Activated CD4-positive, alpha-beta memory T cell treated with anti-CD3 and anti-CD28 coated beads for 36 hours (primary cell): Measurements from ENCODE around the gene ELMO1. TPM values are rescaled to one million over a fixed set of nuclear protein-coding genes. Genes with fewer than 3 reads are reported as not detected.
A peak's percentile ranks its signal among the peaks of the same experiment; 100 is the strongest.

Experiments
- CTCF ChIA-PET: fragments of 350-600 bp; sonication (Branson Sonifier 250); formaldehyde crosslinking; loops from one replicate; lab custom pipeline; 2021; ENCODE audit warnings: antibody characterized with exemption, inconsistent platforms; lab: Charles Lee
- POLR2A ChIA-PET: fragments of 350-600 bp; sonication (Branson Sonifier 250); formaldehyde crosslinking; loops from one replicate; lab custom pipeline; 2021; ENCODE audit warnings: antibody characterized with exemption; lab: Charles Lee
- DNase-seq: peaks from one replicate; pipeline ENCODE4 v3.0.0-alpha.2; 2020
- H3K27ac Mint-ChIP-seq: one replicate; pipeline ENCODE4 v1.8.0; 2021; ENCODE audit warnings: mixed read lengths
- H3K27me3 Mint-ChIP-seq: one replicate; pipeline ENCODE4 v1.8.0; 2021; ENCODE audit warnings: mixed read lengths
- H3K36me3 Mint-ChIP-seq: one replicate; pipeline ENCODE4 v1.8.0; 2021; ENCODE audit warnings: mixed read lengths
- H3K4me1 Mint-ChIP-seq: one replicate; pipeline ENCODE4 v1.8.0; 2021; ENCODE audit warnings: low read depth, mixed read lengths
- H3K4me3 Mint-ChIP-seq: one replicate; pipeline ENCODE4 v1.8.0; 2021; ENCODE audit warnings: mild to moderate bottlenecking, mixed read lengths
- H3K9me3 Mint-ChIP-seq: one replicate; pipeline ENCODE4 v1.8.0; 2021; ENCODE audit warnings: mixed read lengths
- intact Hi-C: fragments of 100-400 bp; cut with micrococcal nuclease; formaldehyde crosslinking; loops from one replicate; pipeline ENCODE4 v1.15.1; 2023
- total RNA-seq, 2 experiments: library from RNA; stranded (reverse); gene quantifications; one replicate each; pipeline ENCODE4 v1.2.3, GENCODE V29; 2021

Gene ELMO1
- total RNA-seq, 2 experiments from 2014 or later, result 88.7 to 93.3 TPM

DNA sequence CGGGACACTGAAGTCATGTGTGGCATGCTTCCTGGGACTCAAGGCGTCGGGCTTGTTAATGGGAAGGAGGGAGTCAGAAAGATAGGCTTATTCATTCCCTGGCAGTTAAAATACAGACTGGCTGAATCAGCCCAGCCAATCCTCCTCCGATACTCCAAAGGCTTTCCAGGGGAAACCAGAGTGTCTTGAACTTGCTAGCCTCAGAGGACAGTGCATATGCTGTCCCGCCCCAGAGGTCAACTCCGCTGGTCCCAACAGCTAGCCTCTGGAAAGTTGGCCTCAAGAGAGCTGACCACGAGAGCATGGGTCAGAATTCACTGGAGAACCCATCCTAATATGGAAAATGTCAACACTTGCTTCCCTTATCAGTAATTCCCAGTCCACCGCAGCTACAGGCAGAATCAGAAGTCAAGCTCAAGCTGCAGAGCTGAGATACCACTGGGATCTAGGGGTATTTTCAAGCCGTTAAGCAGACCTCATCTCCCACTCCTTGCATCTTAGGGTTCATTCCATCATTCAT is 43.0 kb downstream of the ELMO1 start:
- Mint-ChIP-seq H3K36me3 (peaks cover 35% of the 10 kb centered on the region), H3K27me3 (no peaks in the 10 kb centered on the region), H3K27ac (peak overlapping the region; percentile 53), H3K4me3 (no peak overlapping the region), H3K4me1 (peaks cover 58% of the 10 kb centered on the region), H3K9me3 (peaks cover 22% of the 10 kb centered on the region)
- POLR2A ChIA-PET, result no interaction called here
- DNase-seq, result no peak
- intact Hi-C loops, result no loop called here
- CTCF ChIA-PET, result interaction anchor here (1.0 to 1.3 kb wide), 2 partner anchors 12 to 42 kb away, joined by 3 read pairs; no protein-coding TSS in a partner anchor

DNA sequence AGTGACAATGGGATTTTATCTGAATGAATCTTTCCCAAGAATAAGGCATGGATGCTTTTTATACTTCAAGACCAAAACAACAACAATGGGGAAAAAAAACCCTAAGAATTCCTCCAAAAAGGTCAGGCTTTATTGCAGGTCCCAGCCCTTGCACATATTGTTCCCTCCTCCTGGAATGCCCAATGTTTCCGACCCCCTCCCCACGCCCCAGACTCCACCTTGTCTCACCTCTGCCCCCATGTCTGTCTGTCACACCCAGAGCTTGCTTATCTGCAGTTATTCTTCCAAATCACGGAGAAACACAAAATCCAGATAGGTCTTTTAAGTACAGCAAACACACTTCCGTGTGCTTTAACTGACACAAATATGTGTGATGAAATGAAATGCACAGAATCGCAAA is 43.5 kb downstream of the ELMO1 start:
- H3K4me3 Mint-ChIP-seq, result no peak overlapping the region
- H3K27ac Mint-ChIP-seq, result peak overlapping the region; percentile 53
- no peak for DNase-seq
- H3K4me1 Mint-ChIP-seq, result peaks cover 55% of the 10 kb centered on the region
- no peaks in the 10 kb centered on the region for H3K27me3 Mint-ChIP-seq
- CTCF ChIA-PET, result interaction anchor here (1.1 to 1.3 kb wide), 2 partner anchors 42 to 50 kb away, joined by 3 read pairs; no protein-coding TSS in a partner anchor
- peaks cover 35% of the 10 kb centered on the region for H3K36me3 Mint-ChIP-seq
- peaks cover 22% of the 10 kb centered on the region for H3K9me3 Mint-ChIP-seq
- intact Hi-C loops, result no loop called here
- POLR2A ChIA-PET, result no interaction called here

DNA sequence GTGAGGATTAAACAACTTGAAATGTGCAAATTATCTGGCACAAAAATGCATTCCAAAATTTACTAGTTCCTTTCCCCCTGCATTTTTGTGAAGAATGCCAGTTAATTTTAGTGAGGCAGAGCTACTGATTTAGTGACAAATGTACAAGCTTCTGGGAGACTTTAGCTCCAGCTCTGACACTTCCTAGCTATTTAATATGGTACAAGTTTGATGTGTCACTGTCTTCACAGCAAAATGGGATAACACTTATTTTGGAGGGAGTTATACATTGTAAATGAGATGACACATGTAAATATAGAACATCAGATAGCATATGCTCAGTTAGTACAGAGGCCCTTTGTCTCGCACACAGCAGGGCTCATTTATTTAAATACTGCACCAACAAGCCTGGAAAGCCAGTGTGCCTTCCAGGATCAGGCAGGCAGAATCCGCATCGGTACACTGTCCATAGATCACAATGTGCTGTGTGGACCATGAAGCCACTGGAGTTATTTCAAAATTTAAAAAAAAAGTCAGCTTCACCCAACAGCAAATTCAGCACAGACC is 48.7 kb downstream of the ELMO1 start:
- Mint-ChIP-seq H3K4me1 (peaks cover 52% of the 10 kb centered on the region), H3K4me3 (no peak overlapping the region), H3K27ac (no peak overlapping the region), H3K27me3 (no peaks in the 10 kb centered on the region), H3K9me3 (peaks cover 22% of the 10 kb centered on the region), H3K36me3 (peaks cover 23% of the 10 kb centered on the region)
- CTCF ChIA-PET, result no interaction called here
- DNase-seq, result no peak
- POLR2A ChIA-PET, result no interaction called here
- intact Hi-C loops, result no loop called here

DNA sequence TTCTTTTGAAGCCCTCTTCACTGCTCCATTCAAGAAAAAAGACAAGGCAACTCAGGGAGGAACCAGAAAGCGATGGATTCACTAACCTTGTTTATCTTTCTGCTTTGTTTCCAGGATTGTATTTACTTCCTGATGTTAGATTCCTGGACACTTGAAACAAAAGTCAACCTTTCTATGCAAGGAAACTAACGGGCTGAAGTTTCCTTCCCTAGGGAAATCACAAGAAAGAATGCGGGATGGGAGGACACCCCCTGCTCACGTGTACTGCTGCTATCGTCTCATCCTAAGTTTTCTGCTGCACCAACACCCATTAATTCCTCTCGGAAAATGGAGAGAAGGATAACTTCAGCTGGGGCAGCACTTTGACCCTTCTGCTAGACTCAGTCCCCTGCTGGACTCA is 50.3 kb downstream of the ELMO1 start:
- Mint-ChIP-seq H3K27ac (no peak overlapping the region), H3K36me3 (peaks cover 23% of the 10 kb centered on the region), H3K4me1 (peaks cover 62% of the 10 kb centered on the region), H3K27me3 (no peaks in the 10 kb centered on the region), H3K9me3 (peaks cover 22% of the 10 kb centered on the region), H3K4me3 (no peak overlapping the region)
- POLR2A ChIA-PET, result no interaction called here
- intact Hi-C loops, result no loop called here
- CTCF ChIA-PET, result no interaction called here
- DNase-seq, result no peak

DNA sequence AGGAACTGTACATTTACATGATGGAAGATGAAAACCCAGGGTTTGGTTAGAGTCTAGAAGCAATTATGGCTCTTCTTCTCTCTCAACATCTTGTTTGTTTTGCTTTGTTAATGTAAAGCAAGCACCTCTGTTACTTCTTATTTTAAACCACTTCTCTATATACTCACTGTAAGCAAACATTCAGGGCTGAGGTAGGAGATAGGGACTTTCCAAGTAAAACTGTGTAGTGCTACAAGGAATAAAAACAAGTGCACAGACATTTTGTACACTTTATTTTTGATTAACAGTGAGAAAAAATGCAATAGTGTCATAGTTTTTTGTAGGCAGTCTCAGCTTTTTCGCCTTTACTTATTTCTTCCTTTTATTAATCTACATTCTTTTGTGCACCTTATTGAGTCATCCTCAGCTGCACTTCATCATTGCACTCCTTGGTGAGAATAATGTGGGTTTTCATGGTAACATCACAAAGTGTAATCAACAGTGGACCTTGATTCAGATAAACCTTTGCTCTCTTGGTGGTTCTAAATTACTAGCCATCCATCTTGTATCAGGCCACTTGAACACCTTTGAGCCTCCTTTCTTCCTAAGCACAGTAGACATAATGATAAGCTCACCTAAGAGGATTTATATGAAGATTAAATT is 52.9 kb downstream of the ELMO1 start:
- Mint-ChIP-seq H3K27ac (peak overlapping the region; percentile 85), H3K9me3 (no peaks in the 10 kb centered on the region), H3K4me1 (peaks cover 78% of the 10 kb centered on the region), H3K4me3 (no peak overlapping the region), H3K36me3 (peaks cover under 1% of the 10 kb centered on the region), H3K27me3 (no peaks in the 10 kb centered on the region)
- ChIA-PET CTCF (no interaction called here), POLR2A (interaction anchor here (0.7 to 1.0 kb wide), 2 partner anchors 15 to 19 kb away, joined by 3 read pairs; no protein-coding TSS in a partner anchor)
- DNase-seq, result no peak
- intact Hi-C loops, result loop anchor here (1.0 kb wide), 2 partner anchors 13 to 19 kb away; no protein-coding TSS in a partner anchor

DNA sequence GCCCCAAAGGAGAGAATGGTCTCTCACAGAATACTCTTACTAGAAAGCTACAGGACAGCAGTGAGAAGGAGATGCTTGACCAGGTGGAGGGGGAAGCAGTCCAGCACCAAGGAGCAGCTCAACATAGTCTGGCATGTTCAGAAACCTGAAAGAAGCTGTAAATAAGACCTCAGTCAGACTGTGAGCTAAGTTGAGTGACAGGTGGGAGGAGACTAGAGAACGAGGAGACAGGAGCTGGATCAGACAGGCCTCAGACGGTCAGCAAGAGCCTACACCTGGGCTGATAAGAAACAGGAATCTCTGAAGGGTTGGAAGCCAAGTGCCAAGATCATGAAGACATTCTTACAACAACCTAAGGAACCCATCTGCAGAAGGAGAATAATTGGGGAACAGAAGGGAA is 54.5 kb downstream of the ELMO1 start:
- intact Hi-C loops, result no loop called here
- Mint-ChIP-seq H3K9me3 (no peaks in the 10 kb centered on the region), H3K4me3 (no peak overlapping the region), H3K4me1 (peaks cover 74% of the 10 kb centered on the region), H3K36me3 (no peaks in the 10 kb centered on the region), H3K27me3 (no peaks in the 10 kb centered on the region), H3K27ac (peak overlapping the region; percentile 16)
- no peak for DNase-seq
- ChIA-PET POLR2A (interaction anchor here (1.2 kb wide), 1 partner anchor 55 kb away, joined by 5 read pairs; the partner anchor contains the start of gene ELMO1), CTCF (interaction anchor here (1.2 to 1.5 kb wide), 2 partner anchors 56 to 109 kb away, joined by 3 to 4 read pairs; no protein-coding TSS in a partner anchor)

DNA sequence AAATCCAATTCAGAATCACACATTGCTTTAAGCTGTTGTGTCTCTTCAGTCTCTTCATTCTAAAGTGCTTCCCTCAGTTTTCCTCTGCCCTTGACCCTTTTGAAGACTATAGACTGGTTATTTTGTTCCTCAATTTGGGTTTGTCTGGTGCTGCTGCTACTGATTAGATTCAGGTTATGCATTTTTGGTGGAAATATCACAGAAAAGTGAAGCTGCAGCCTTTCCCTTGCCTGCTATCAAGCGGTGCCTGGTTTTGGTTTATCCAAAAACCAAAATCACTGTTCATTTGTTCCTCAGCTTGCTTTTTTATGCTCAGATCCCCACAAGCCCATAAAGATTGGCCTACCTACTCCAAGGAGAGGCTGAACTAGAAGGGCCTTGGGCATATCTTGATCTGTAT is 55.2 kb downstream of the ELMO1 start:
- POLR2A ChIA-PET, result no interaction called here
- peaks cover 72% of the 10 kb centered on the region for H3K4me1 Mint-ChIP-seq
- no peak overlapping the region for H3K27ac Mint-ChIP-seq

DNA sequence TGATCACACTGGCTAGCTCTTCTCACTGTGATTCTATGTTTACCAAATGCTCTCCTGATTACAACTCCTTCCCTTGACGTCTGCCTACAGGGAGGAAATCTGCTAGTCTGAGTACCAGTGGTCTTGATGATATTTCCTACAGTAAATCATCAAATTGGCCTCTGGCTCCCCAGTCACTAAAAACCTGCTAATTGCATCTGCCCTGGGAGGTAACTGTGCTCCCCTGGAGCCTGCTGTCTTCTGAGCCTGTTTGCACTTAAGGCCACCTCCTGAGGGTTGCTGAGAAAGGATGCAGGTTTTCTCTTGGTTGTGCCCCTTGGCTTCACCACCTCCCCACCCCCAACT is 56.0 kb downstream of the ELMO1 start:
- H3K9me3 Mint-ChIP-seq, result no peaks in the 10 kb centered on the region
- CTCF ChIA-PET, result interaction anchor here (1.2 kb wide), 1 partner anchor 57 kb away, joined by 3 read pairs; the partner anchor contains the start of gene ELMO1
- POLR2A ChIA-PET, result no interaction called here
- no peak overlapping the region for H3K4me3 Mint-ChIP-seq
- no peak overlapping the region for H3K27ac Mint-ChIP-seq
- peaks cover 66% of the 10 kb centered on the region for H3K4me1 Mint-ChIP-seq
- no peaks in the 10 kb centered on the region for H3K36me3 Mint-ChIP-seq
- H3K27me3 Mint-ChIP-seq, result no peaks in the 10 kb centered on the region
- DNase-seq, result no peak
- intact Hi-C loops, result no loop called here

More for the DNA sequence above, 55.2 kb downstream of the ELMO1 start:
- Mint-ChIP-seq H3K27me3 (no peaks in the 10 kb centered on the region), H3K9me3 (no peaks in the 10 kb centered on the region), H3K36me3 (no peaks in the 10 kb centered on the region), H3K4me3 (no peak overlapping the region)
- intact Hi-C loops, result no loop called here
- DNase-seq, result no peak
- CTCF ChIA-PET, result interaction anchor here (1.5 kb wide), 1 partner anchor 109 kb away, joined by 4 read pairs; no protein-coding TSS in a partner anchor

DNA sequence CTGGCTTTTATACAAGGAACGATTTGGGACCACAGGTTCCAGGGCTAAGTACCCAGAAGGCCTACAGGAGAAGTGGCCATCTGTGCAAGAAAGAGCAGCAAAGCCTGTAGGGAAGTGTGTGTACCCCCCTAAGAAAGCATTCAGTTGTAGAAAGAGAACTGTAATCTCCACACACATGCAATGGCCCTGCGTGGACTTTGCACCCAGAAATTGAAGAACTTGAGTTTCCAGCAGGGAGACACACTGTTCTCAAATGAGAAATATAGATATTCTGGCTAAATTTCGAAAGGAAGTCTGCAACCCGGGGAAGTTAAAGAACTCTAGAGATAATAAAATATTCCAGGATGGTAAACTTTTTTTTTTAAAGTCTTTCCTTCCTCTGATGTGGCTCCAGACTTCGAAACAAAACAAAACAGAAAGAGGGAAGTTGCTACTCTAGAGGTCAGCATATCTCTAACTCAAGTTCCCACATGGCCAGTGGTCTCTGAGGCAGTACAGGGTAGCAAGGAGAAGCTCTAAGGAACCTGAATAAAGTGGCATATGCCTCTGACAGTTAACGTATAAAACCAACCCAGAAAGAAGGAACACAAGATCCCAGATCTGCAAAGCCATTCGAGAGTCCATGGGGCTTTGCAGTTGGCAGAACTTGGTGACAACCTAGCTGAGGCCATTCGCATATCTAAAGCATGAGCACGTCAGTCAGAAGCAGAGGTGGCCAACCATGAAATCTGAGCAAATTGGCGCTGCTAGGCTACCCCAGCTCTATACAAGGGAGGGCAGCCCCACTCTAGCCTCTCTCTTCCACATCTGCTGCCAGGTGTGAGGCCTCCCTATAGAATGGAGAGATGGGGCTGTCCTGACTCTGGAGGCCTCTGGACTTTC is 56.6 kb downstream of the ELMO1 start:
- H3K27me3 Mint-ChIP-seq, result no peaks in the 10 kb centered on the region
- no peaks in the 10 kb centered on the region for H3K9me3 Mint-ChIP-seq
- POLR2A ChIA-PET, result no interaction called here
- CTCF ChIA-PET, result interaction anchor here (0.6 to 1.2 kb wide), 2 partner anchors 57 to 117 kb away, joined by 3 read pairs; partner anchors contain the start of gene ELMO1
- intact Hi-C loops, result no loop called here
- H3K27ac Mint-ChIP-seq, result no peak overlapping the region
- peaks cover 62% of the 10 kb centered on the region for H3K4me1 Mint-ChIP-seq
- no peaks in the 10 kb centered on the region for H3K36me3 Mint-ChIP-seq
- no peak for DNase-seq
- no peak overlapping the region for H3K4me3 Mint-ChIP-seq

DNA sequence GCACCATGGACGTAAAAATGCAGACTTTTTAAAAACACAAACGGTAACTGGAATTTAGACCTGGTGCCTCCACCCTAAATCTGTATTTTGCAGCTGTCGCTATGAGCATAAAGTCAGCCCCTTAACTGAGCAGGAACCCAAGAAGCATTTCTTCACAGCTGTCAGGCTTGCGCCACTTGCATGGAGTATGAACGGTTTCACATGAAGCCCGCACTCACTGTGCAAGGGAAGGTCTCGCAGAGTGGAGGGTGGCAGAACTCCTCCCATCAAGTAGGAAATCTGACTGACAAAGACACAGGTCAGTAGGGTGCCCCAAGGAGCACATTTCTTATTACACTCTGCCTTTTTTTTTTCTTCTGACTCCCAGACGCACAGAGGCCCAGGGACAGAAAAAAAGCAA is 58.5 kb downstream of the ELMO1 start:
- CTCF ChIA-PET, result interaction anchor here (0.7 kb wide), 1 partner anchor 10 kb away, joined by 3 read pairs; no protein-coding TSS in a partner anchor
- Mint-ChIP-seq H3K4me3 (no peak overlapping the region), H3K36me3 (no peaks in the 10 kb centered on the region), H3K27ac (no peak overlapping the region), H3K27me3 (no peaks in the 10 kb centered on the region), H3K9me3 (no peaks in the 10 kb centered on the region), H3K4me1 (peaks cover 57% of the 10 kb centered on the region)
- no peak for DNase-seq
- POLR2A ChIA-PET, result no interaction called here
- intact Hi-C loops, result no loop called here

DNA sequence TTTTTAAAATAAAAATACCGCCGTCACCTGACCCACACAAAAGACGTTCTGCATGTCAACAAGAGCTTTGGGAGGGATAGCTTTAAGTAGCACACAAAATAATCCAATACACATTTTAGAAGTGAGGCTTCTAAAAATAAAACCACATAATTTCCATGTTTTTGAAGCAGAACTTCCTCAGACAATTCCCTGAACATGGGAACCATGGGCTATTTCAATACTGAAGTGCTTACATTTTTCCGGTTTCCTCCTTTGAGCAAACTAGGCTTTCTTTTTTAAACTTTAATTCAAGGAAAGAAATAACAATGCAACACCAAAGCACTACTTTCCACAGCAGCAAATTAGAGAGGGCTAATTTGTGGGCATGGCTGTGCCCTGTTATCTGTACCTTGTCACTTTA is 59.9 kb downstream of the ELMO1 start:
- no peak overlapping the region for H3K4me3 Mint-ChIP-seq
- H3K4me1 Mint-ChIP-seq, result peaks cover 47% of the 10 kb centered on the region
- H3K27me3 Mint-ChIP-seq, result no peaks in the 10 kb centered on the region
- no peaks in the 10 kb centered on the region for H3K36me3 Mint-ChIP-seq
- no peaks in the 10 kb centered on the region for H3K9me3 Mint-ChIP-seq
- ChIA-PET CTCF (no interaction called here), POLR2A (no interaction called here)
- intact Hi-C loops, result loop anchor here (2.0 kb wide), 1 partner anchor 24 kb away; no protein-coding TSS in a partner anchor
- no peak overlapping the region for H3K27ac Mint-ChIP-seq
- no peak for DNase-seq

DNA sequence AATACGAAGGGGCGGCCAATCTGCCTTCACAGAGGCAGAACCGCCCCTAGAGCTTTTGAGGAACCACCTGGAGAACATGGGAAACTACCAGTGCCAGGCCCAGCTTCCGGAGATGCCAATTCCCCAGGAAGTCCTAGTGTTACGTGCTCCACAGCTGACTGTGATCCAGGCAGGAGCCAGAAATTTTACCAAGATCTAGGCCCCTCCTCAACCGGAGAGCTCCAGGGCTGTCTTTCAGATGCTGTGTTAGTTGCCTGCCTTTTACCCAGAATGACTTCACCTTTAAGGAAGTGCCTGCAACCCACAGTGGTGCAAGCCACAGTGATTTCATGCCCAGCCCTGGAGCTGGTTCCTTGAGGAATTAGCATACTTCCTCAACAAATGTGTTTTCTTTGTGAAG is 62.9 kb downstream of the ELMO1 start:
- POLR2A ChIA-PET, result no interaction called here

More for the DNA sequence above, 62.9 kb downstream of the ELMO1 start:
- peaks cover 43% of the 10 kb centered on the region for H3K4me1 Mint-ChIP-seq
- CTCF ChIA-PET, result no interaction called here
- no peaks in the 10 kb centered on the region for H3K9me3 Mint-ChIP-seq
- no peaks in the 10 kb centered on the region for H3K27me3 Mint-ChIP-seq
- H3K27ac Mint-ChIP-seq, result no peak overlapping the region
- H3K36me3 Mint-ChIP-seq, result no peaks in the 10 kb centered on the region
- intact Hi-C loops, result no loop called here
- no peak overlapping the region for H3K4me3 Mint-ChIP-seq
- no peak for DNase-seq
